Endothelial cell of umbilical vein (primary cell): Measurements from ENCODE around the gene AGBL4. TPM values are rescaled to one million over a fixed set of nuclear protein-coding genes. Genes with fewer than 3 reads are reported as not detected.

ENCODE experiments used
- BruUV-seq: library from RNA; stranded (reverse); fragments of 400-500 nt; replicated peaks from 2 replicates; lab custom pipeline; 2021; lab: Mats Ljungman, UMichigan
- CTCF ChIA-PET: fragments of 300-600, 350-600 bp; sonication (Branson Sonifier 250); formaldehyde crosslinking; loops from one replicate; lab custom pipeline; 2021; ENCODE audit warnings: antibody characterized with exemption, inconsistent platforms; lab: Charles Lee
- POLR2A ChIA-PET: fragments of 300-600, 350-600 bp; sonication (Branson Sonifier 250); formaldehyde crosslinking; loops from one replicate; lab custom pipeline; 2021; ENCODE audit warnings: antibody characterized with exemption, inconsistent platforms; lab: Charles Lee
- DNase-seq: peaks from one replicate; pipeline ENCODE4 v3.0.0-alpha.2; 2011; ENCODE audit warnings: low read depth, low spot score
- FAIRE-seq: peaks from 2 replicates; lab custom pipeline; 2011; peaks lifted over from hg19 to GRCh38; lab: Jason Lieb, UNC
- H2AFZ ChIP-seq: 2 replicates; pipeline ENCODE4 v1.6.0; 2012; ENCODE audit warnings: low read depth, low read length, control low read depth, inconsistent platforms
- H3K27ac ChIP-seq: 2 replicates; pipeline ENCODE4 v1.5.1; 2011; ENCODE audit warnings: low read depth, mild to moderate bottlenecking, control low read depth, low read length, moderate library complexity; ENCODE audit not compliant: insufficient read depth
- H3K27me3 ChIP-seq, 2 experiments: 2 replicates each; pipeline versions ENCODE4 v1.6.0 to v1.6.1; 2011; ENCODE audit warnings: low read length in 2 of 2, mixed read lengths in 1 of 2; ENCODE audit not compliant: control insufficient read depth in 2 of 2, insufficient read depth in 2 of 2
- H3K36me3 ChIP-seq, 2 experiments: 2 replicates in 1 of 2; 3 replicates in 1 of 2; pipeline ENCODE4 v1.5.1; 2011; ENCODE audit warnings: low read length in 2 of 2, mild to moderate bottlenecking in 1 of 2, moderate library complexity in 1 of 2; ENCODE audit not compliant: control insufficient read depth in 2 of 2, insufficient read depth in 2 of 2; ENCODE audit errors: extremely low read depth in 1 of 2
- H3K4me1 ChIP-seq: 3 replicates; pipeline ENCODE4 v1.5.1; 2011; ENCODE audit warnings: mild to moderate bottlenecking, low read length; ENCODE audit not compliant: control insufficient read depth, insufficient read depth; ENCODE audit errors: extremely low read depth
- H3K4me2 ChIP-seq: 2 replicates; pipeline ENCODE4 v1.6.1; 2011; ENCODE audit warnings: low read length, control low read depth, mixed read lengths; ENCODE audit not compliant: insufficient read depth
- H3K4me3 ChIP-seq, 3 experiments: fragments of 200-600 bp in 1 of 3; sonication (generic), shearing (Covaris generic) in 1 of 3; replicated peaks in 1 of 3; 2 replicates each; pipeline ENCODE4 v1.5.1; 2011 to 2016; ENCODE audit warnings: control low read depth in 3 of 3, low read length in 3 of 3, mild to moderate bottlenecking in 2 of 3, inconsistent platforms in 1 of 3, low read depth in 1 of 3, moderate library complexity in 1 of 3; ENCODE audit not compliant: insufficient read depth in 1 of 3
- H3K79me2 ChIP-seq: 2 replicates; pipeline ENCODE4 v1.6.0; 2012; ENCODE audit warnings: low read length, inconsistent platforms; ENCODE audit not compliant: control insufficient read depth, insufficient read depth
- H3K9ac ChIP-seq: replicated peaks from 2 replicates; pipeline ENCODE3; 2011; ENCODE audit warnings: low read length, control low read depth; ENCODE audit not compliant: insufficient read depth; ENCODE audit errors: extremely low read depth
- H3K9me1 ChIP-seq: replicated peaks from 3 replicates; pipeline ENCODE4 v1.6.0; 2011; ENCODE audit warnings: mild to moderate bottlenecking, low read length; ENCODE audit not compliant: control insufficient read depth, insufficient read depth; ENCODE audit errors: extremely low read depth
- H3K9me3 ChIP-seq: replicated peaks from 2 replicates; pipeline ENCODE4 v1.5.1; 2012; ENCODE audit warnings: low read length, inconsistent platforms; ENCODE audit not compliant: control insufficient read depth, insufficient read depth
- H4K20me1 ChIP-seq: replicated peaks from 2 replicates; pipeline ENCODE3; 2011; ENCODE audit warnings: mild to moderate bottlenecking, low read length; ENCODE audit not compliant: control insufficient read depth, insufficient read depth; ENCODE audit errors: extremely low read depth
- GATA2 ChIP-seq: IDR thresholded peaks from 2 replicates; pipeline ENCODE4 v1.7.0; 2011; ENCODE audit warnings: low read depth, mild to moderate bottlenecking, moderate library complexity, mixed read lengths, low read length; ENCODE audit not compliant: insufficient read length, insufficient read depth
- POLR2A ChIP-seq: IDR thresholded peaks from 2 replicates; pipeline ENCODE4 v1.6.1; 2012; ENCODE audit warnings: low read depth, mild to moderate bottlenecking, control low read depth, low read length
- dilution Hi-C: fragments of 300-500 bp; cut with MboI; formaldehyde crosslinking; loops from one replicate; pipeline ENCODE4 v1.15.0; 2019; ENCODE audit warnings: low sequenced_read_pairs; ENCODE audit not compliant: extremely low pct_ligation_motif_present
- intact Hi-C: fragments of 100-400 bp; cut with micrococcal nuclease; formaldehyde crosslinking; loops from one replicate; pipeline ENCODE4 v1.10.0; 2022
- polyA plus RNA-seq, 4 experiments: library from polyadenylated mRNA; depleted of rRNA in 3 of 4; stranded (reverse) in 3 of 4; unstranded in 1 of 4; fragments of >200 nt; gene quantifications; 2 replicates each; pipeline versions ENCODE4 v1.2.1 to v1.2.3, GENCODE V29; 2011 to 2012; ENCODE audit warnings: missing spikeins in 1 of 4
- total RNA-seq: library from RNA; stranded (reverse); gene quantifications from 2 replicates; pipeline ENCODE4 v1.2.3, GENCODE V29; 2021
- TF ChIP-seq, protein P1 (sequence below), 2 donors: IDR thresholded peaks; 1 replicate in 1 of 2; 2 replicates in 1 of 2; pipeline ENCODE4 v1.5.1; 2011; ENCODE audit warnings: low read length in 2 of 2, mild to moderate bottlenecking in 2 of 2, moderate library complexity in 2 of 2, control low read depth in 1 of 2, inconsistent platforms in 1 of 2, low read depth in 1 of 2; ENCODE audit not compliant: insufficient read depth in 1 of 2; ENCODE audit errors: extremely low read depth in 1 of 2

The AGBL4 gene
- total and polyA plus RNA-seq, 2 donors (not counting 3 experiments of a cell fraction or from before 2014, with no cell fraction given) = not detected

DNA sequence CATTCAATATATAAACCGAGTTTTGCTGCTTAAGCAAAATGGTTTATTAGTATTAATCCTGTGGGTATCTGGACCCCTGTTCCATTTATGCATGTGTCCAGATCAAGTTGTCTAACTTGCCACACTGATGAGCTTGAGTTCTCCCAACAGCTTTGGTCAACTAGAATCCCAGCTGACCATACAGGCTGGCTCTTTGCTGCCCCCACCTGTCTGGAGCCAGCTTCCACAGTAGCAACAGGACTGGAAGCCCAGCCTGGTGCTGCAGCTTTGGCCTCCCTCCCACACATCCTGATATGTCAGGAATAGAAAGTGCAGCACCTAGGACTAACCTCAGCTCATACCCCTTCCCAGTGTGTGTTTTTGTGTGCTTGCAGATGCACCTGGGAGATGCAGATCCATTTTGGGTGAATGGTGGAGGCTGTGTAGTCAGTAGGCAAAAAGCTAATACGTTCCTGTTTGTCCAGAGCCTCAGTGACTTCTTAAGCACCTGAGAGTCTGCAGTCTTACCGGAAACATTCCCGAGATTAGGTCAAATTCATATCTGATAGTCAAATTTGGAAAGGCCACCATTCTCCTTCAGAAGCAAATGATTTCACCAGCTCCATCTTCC, 1206.1 kb downstream of the AGBL4 start:
- ChIA-PET CTCF (interaction anchor here (1.3 kb wide), 1 partner anchor 140 kb away, joined by 5 read pairs; no protein-coding TSS in a partner anchor), POLR2A (no interaction called here)
- BruUV-seq = no TSS peak
- Histone ChIP-seq H2AFZ (no peak overlapping the region), H3K4me2 (no peak overlapping the region), H3K9me1 (no peaks in the 10 kb centered on the region), H3K27me3 (no peaks in the 10 kb centered on the region), H3K4me3 (no peak overlapping the region), H4K20me1 (no peaks in the 10 kb centered on the region), H3K27ac (no peak overlapping the region), H3K9ac (no peak overlapping the region), H3K4me1 (no peaks in the 10 kb centered on the region), H3K36me3 (no peaks in the 10 kb centered on the region), H3K9me3 (no peaks in the 10 kb centered on the region), H3K79me2 (no peaks in the 10 kb centered on the region)
- intact Hi-C loops (loop anchor here (1.0 kb wide), 1 partner anchor 140 kb away; no protein-coding TSS in a partner anchor), dilution Hi-C loops (no loop called here)
- DNase-seq (no peak), FAIRE-seq (no peak)
- TF ChIP-seq, protein P1, sequence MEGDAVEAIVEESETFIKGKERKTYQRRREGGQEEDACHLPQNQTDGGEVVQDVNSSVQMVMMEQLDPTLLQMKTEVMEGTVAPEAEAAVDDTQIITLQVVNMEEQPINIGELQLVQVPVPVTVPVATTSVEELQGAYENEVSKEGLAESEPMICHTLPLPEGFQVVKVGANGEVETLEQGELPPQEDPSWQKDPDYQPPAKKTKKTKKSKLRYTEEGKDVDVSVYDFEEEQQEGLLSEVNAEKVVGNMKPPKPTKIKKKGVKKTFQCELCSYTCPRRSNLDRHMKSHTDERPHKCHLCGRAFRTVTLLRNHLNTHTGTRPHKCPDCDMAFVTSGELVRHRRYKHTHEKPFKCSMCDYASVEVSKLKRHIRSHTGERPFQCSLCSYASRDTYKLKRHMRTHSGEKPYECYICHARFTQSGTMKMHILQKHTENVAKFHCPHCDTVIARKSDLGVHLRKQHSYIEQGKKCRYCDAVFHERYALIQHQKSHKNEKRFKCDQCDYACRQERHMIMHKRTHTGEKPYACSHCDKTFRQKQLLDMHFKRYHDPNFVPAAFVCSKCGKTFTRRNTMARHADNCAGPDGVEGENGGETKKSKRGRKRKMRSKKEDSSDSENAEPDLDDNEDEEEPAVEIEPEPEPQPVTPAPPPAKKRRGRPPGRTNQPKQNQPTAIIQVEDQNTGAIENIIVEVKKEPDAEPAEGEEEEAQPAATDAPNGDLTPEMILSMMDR (IDR thresholded peaks at IDR 0.05; ENCODE audit: extremely low read depth in 1 of 2, insufficient read depth in 1 of 2, low read depth in 1 of 2, low read length in 2 of 2) = peak; percentile 7 to 40
- no peak for TF ChIP-seq POLR2A

DNA sequence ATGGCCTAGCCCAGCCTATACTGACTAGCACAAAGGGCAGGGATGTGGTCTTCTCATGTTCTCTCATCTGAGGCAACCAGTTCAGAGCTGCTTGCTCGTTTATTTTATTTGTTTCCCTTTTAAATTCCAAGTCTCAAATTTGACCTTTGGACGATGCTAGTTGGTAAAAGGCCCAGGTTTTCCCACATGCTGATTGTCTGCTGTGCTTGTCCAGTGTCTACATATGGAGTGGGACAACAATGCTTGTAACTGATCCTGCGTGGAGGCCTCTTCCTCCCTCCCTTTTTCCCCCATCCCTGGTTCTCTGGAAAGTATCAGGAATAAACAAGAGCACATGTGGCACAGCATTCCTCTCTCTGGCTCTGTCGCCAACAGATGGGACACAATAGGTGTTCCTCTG, 1213.0 kb downstream of the AGBL4 start:
- H3K27me3 ChIP-seq = no peaks in the 10 kb centered on the region
- no peak overlapping the region for H3K4me2 ChIP-seq
- no peaks in the 10 kb centered on the region for H3K79me2 ChIP-seq
- no peaks in the 10 kb centered on the region for H3K36me3 ChIP-seq
- no peak for DNase-seq
- intact Hi-C loops (no loop called here), dilution Hi-C loops (no loop called here)
- H3K4me3 ChIP-seq = no peak overlapping the region
- BruUV-seq = no TSS peak
- ChIA-PET CTCF (no interaction called here), POLR2A (no interaction called here)
- no peak overlapping the region for H3K27ac ChIP-seq
- no peaks in the 10 kb centered on the region for H3K9me1 ChIP-seq
- H2AFZ ChIP-seq = no peak overlapping the region
- TF ChIP-seq, protein P1 (IDR thresholded peaks at IDR 0.05; ENCODE audit: extremely low read depth in 1 of 2, insufficient read depth in 1 of 2, low read depth in 1 of 2, low read length in 2 of 2) = no peak
- no peak for TF ChIP-seq GATA2
- no peak for FAIRE-seq
- H4K20me1 ChIP-seq = no peaks in the 10 kb centered on the region
- no peak overlapping the region for H3K9ac ChIP-seq
- H3K4me1 ChIP-seq = no peaks in the 10 kb centered on the region
- no peaks in the 10 kb centered on the region for H3K9me3 ChIP-seq
